GM19238 (cell line): Measurements from ENCODE around the gene IFNL1.
"Not testable (repeated sequence)": the region's sequence is repeated elsewhere in the genome, so short reads cannot be mapped to it uniquely, and the experiment has no call there.

ENCODE experiments used
- DNase-seq: peaks from one replicate; pipeline ENCODE4 v3.0.0; 2011; ENCODE audit warnings: low spot score; ENCODE audit not compliant: insufficient read length

IFNL1 gene

GRCh38 chr19:39332293-39332692 lies 36.1 kb downstream of the IFNL1 start:
- DNase-seq: no peak

GRCh38 chr19:39332738-39333137 lies 36.5 kb downstream of the IFNL1 start:
- DNase-seq: not testable (repeated sequence)

- DNase-seq: no peak
Observed at GRCh38 chr19:39333507-39333906, 37.3 kb downstream of the IFNL1 start.

GRCh38 chr19:39334444-39334976 lies 38.3 kb downstream of the IFNL1 start:
- no peak for DNase-seq

GRCh38 chr19:39335168-39335548 lies 39.0 kb downstream of the IFNL1 start:
- no peak for DNase-seq

GRCh38 chr19:39336483-39336882 lies 40.3 kb downstream of the IFNL1 start:
- no peak for DNase-seq

GRCh38 chr19:39339674-39340073 lies 43.5 kb downstream of the IFNL1 start:
- no peak for DNase-seq

GRCh38 chr19:39340156-39340555 lies 43.9 kb downstream of the IFNL1 start:
- not testable (repeated sequence) for DNase-seq

GRCh38 chr19:39341129-39341718 lies 45.0 kb downstream of the IFNL1 start:
- DNase-seq: no peak

GRCh38 chr19:39341719-39342604 lies 45.8 kb downstream of the IFNL1 start, which contains the start of gene SAMD4B:
SAMD4B (plus strand) TSS chr19:39342421; CDS start chr19:39356894, 14,473 bp downstream.
- DNase-seq: peak; percentile 95

GRCh38 chr19:39342647-39343305 lies 46.6 kb downstream of the IFNL1 start:
- no peak for DNase-seq

GRCh38 chr19:39345956-39346355 lies 49.7 kb downstream of the IFNL1 start:
- no peak for DNase-seq

GRCh38 chr19:39347332-39348164 lies 51.3 kb downstream of the IFNL1 start:
- DNase-seq: no peak
